HG02623 (cell line): ENCODE data around the gene PTGDR2.

Experiments
- ATAC-seq: cut with Tn5 transposase; IDR thresholded peaks from one replicate; pipeline ENCODE4 v1.9.1; 2021; ENCODE audit warnings: moderate library complexity; ENCODE audit not compliant: unreplicated experiment

PTGDR2 gene

DNA sequence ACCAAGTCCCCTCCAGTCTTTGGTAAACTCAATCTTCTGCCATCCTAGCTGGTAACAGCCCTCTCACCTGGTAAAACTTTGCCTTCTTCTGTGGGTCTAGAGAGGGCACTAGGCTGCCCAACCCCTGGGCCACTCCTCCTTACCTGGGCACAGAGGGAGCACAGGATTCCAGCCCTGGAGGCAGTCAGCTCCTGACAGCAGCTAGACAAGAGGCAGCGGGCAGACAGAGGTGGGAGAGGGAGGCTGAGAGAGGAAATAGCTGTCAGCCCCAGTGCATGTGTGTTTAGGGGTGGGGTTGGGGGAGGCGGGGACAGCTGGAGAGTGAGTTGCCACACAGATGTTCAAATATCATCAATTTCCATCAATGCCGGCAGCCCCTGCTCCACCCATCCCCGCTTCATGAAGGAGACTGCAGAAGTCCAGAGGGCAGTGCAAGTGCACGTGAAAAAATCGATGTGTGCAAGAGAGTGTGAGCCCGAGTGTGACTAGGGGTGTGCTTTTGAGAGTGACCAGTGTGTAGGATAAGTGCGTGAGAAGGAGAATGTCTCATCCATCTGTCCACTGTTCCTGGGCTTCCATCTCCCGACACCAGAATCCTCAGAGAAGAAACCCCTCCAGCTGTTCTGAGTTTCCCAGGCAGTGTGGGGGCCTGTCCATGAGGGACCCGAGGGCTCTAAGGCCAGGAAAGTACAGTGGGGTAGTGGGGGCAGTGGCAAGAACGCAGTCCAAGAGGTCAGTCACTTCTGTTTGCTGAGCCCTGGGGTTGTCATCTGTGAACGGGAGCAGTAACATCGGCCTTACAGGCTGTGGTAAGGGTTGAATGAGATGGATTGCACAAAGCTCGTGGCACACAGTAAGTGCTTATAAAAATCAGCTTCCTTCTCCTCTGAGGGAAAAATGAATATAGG lies at the start of gene PTGDR2:
PTGDR2 (minus strand) TSS at position 225 of the 908 bp plus-strand sequence. CDS start 2,228 bp downstream, outside the sequence.
- no peak for ATAC-seq

DNA sequence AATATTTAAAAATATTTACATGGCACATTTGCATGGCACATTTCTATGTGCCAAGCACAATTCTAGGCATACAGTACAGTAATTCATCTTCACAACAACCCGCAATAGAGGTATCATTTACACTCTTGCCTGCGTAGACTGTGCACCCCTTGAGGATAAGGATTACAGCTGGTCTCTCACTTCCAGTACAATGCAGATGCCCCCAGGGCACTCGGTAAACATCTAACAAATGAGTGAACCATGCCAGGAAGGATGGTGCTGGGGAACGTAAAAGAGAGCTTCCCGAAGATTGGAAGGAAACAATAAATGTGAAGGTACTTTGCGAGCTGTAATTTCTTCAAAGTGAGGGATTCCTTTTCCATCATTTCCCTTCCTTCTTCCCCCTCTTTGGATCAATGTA lies 49.3 kb upstream of the PTGDR2 start:
- no peak for ATAC-seq

DNA sequence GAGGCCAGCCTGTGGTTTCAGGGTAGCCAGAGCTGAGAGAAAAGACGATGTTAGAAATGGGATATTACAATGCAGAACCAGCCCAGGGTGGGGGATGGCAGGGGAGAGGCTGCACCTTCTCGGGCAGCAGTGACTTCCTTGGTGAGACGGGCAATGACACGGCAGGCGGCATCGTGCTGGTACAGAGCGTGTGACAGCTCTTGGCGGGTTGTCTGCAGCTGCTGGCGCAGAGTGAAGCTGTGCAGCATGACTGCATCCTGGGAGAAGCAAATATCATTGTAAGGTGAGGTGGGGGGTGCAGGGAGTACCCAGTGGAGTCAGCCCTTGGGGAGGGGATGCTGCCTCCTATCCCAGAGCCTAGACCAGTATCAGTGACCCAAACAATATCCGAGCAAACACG lies 46.9 kb upstream of the PTGDR2 start:
- ATAC-seq = no peak

DNA sequence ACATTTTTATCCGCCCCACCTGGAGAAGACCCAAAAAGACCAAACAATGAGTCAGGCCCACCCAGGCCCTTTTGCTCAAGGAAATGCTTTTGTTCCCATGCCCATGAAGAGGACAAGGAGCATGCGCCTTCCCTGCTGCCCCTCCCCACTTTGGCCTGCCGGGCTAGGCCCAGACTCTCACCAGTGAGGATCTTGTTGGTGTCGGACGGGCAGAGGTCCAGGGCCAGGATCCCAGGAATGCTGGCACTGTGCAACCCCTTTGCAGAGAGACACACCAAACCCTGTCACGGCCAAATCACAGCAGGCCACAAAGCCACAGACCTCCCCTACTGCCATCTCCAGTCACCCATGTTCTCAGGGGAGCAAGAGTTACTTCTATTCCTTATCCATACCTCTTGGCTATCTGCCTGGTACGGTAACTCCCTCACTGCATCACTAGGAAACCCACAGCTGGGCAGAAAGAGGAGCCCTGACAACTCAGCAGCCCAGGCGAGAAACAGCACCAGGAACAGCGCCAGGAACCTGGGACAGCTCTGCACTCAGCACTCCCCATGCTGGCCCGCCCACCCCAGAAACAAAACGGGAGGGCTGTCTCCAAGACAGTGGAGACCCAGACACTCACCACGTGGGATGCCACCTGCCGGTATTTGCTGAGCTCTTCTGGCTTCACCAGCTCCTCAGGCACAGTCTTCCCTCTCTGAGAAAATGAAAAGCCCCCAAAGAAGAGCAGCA lies 45.1 kb upstream of the PTGDR2 start:
- no peak for ATAC-seq

DNA sequence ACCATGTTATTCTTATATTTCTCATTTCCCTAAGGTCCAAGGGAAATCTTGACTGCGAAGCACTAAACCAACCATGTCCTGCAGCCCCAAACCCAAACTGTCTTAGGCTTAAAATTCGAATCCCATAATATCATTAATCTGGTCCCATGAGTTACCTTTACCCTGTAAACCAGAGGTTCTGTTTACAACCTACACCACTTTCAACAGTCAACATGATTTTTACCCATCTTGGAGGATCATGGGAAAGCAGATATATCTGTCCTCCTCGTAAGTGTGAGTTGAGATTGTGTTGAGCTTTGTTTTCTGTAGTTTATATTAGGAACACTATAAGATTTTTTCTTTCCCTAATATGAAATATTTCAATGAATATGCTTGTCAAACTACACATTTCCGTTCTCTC lies 44.2 kb upstream of the PTGDR2 start:
- ATAC-seq = no peak

DNA sequence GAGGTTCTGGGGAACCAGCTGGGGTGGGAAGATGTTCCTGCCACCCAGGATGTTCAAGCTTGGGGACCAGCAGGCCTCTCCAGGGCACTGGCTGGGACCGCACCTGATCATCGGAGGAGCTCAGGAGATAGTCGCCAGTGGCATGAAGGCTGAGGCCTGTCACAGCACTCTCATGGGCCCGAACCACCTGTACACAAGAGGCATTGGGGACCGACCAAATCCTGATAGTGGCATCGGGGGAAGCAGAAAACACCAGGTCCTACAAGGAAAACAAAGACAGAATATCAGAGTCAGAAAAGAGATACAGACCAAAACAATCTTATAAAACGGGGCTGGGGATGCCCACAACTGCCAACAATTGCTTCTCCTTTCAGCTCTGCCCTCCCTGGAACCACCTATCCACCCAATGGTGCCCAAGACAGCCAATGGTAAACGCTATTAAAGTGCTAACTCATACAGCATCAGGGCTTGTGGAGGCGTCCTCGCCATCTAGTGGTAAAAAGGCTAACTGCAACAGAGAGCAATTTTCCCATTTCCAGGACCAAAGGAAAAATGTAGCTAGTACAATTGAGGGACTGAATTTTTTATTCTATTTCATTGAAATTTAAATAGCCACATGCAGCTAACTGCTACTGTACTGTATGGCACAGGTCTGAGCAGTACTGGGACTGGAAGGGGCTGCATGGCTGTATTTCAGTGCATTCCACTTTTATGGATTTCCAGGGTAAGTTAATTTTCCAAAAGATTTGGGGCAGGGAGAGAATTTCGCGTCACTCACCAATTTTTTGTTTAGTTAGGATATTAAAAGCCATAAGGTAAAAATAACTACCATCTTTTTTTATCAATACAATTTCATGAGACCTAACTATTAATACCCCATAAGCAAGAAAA lies 43.5 kb upstream of the PTGDR2 start:
- no peak for ATAC-seq

DNA sequence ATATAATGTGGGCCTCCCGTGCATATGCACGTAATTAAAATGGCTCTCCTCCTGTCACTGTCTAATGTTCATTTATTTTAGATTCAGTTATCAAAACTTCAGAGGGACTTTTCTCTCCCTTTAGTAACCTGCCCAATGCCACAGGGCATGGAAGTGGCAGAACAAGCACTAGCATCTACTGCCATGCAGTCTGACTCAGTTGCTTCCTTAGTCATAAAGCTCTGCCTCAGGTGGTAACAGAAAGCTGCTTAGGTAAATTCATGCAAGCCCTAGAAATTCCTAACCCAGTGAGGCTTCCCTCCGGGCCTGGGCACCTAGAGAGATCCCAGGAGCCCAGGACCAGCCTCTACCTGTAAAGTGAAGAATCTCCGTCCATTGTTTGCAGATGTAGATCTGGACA lies 41.7 kb upstream of the PTGDR2 start:
- ATAC-seq = no peak

DNA sequence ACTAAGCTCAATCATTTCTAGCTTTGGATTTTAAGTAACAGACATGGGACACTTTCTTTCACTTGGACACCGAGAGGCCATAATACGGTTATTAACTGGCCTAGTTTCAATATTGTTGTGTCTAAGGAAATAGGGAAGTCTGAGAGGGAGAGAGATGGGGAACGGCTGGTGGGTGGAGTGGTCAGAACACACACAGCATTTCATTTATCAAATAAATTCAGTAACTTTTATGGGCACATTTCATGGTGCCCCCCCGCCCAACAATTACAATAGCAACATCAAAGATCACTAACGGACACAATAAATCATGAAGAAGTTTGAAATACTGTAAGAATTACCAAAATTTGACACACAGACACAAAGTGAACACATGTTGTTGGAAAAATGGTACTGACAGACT lies 39.9 kb upstream of the PTGDR2 start:
- ATAC-seq = no peak

DNA sequence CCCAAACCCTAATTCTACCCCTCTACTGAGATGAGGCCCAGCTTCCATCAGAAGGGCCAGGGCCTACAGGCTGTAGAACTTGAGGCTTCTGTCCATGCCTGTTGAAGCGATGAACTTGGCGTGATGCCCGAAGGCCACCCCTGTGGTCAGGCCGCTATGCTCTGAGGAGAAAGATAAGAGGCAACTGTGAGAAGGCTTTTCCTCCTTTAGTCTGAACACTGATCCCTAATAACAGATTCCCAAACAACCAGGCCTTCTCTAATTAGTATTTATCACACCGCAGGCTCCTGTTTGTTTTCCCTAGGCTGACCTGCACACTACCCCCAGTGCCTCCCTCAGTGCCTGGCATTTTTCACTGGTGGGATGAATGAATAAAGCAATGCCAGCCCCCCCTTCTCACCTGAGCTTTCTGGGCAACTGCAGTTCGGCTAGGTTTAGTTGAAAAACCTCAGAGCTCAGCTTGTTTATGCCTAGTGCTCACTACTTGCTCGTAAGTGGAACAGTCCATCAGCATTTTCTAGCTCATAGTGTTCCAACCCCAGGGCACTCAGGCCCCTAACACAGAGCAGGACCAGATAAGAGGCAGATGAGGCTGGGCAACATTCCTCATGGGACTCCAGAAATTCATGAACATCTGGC lies 35.5 kb upstream of the PTGDR2 start:
- no peak for ATAC-seq

DNA sequence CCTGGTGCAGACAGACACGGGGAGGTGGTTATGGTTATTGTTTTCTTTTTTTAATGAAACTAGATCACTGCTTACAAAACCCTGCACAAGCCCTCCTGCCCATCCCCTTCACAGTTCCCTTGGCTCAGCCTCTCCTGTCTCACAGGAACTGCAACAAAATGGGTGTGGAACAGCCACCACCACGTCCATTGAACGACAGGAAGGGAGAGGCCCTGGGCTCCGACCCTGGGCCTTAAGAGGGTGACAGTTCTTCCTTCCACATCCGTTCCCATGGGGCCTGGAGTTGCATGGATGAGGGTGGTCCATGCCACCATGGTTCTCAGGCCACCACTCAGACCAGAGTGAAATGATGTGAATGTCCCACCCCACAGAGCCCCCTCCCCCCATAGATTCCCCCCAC lies 34.9 kb upstream of the PTGDR2 start:
- no peak for ATAC-seq

DNA sequence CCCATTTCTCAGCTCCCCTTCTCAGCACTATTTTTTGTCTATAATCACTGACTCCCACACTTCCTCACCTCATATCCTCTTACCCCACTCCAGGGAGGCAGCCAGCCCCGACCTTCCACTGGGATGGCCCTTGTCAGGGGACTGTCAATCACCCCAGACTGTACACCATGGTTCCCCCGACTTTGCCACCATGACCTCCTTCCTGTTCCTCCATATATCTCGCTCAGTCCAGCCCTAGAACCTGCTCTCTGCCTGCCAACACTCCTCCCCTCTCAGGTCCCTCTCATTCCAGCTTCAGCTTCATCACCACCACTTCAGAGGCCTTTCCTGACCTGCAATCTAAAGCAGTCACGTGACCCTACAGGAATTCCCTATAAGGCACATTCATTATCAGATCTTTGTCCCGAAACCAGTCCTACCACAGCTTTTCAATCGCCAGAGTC lies 34.1 kb upstream of the PTGDR2 start:
- no peak for ATAC-seq

DNA sequence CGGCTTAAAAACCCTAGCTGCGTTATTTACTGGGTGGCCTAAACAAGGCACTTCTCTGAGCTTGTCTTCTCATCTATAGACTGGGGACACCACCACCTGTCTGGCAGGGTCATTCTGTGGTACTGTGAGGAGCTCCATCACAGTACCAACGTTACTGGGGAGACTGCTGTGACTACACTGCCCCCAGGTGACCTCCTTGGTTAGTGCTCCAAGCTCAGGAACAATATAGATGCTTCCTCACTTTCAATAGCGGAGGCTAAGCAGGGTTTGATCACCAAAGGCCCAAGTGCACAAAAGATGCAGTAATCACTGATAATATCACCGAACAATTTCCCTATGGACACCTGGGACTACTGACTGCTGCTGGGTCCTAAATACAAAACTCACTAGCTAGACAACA lies 31.8 kb upstream of the PTGDR2 start:
- ATAC-seq = no peak

DNA sequence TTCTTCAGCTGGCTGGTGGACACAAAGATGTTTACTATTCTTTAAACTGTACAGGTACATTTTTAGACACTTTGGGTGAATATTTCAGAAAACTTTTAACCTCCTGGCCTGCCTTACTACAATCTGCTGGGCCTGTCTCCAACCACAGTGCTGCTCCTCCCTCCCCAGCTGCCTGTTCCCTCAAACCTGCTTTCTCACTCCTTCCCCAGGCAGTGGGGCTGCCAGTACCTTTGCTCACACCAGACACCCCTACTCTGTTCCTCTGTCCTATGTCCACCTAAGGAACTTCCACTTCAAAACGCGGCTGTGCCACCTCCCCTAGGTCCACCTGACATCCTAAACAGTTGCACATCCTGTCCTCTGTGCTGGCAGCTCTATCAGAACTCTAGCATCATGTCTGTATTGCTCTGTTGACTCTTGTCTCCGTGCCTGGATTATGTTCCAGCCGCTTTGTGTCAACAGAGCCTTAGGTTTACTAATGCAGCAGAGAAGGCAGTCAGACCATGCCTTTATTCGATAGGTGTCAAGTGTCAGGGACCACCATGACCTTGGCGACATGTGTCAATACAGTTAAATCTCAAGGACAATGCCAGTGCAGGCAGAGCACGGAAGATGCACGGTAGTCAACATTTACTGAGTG lies 25.0 kb upstream of the PTGDR2 start:
- ATAC-seq = no peak

DNA sequence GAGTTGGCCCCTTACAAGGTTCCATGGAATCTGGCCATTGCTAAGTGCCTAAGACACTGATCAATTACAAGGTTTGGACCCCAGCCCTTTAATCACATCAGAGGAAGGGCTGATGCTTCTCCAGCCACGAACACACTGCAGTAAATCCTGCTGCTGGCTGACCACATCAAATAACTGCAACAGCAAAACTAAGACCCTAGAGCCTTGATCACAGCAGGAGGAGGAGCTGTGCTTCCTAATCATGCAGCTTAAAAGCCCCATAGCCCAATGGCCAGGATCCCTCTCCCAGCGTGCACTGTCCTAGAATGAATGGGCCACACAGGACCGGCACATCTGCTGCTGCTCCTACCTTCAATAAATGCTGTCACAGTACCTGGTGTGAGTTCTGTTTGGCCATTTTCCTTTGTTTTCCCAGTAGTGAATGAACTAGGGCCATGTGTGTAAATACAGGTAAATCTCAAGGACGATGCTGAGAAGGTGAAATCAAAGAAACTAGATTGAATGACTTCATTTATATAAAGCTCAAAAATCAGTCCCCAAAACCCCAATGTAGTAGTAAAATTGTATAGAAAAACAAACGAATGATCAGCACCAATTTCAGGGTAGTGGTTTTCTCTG lies 24.3 kb upstream of the PTGDR2 start:
- ATAC-seq = no peak

DNA sequence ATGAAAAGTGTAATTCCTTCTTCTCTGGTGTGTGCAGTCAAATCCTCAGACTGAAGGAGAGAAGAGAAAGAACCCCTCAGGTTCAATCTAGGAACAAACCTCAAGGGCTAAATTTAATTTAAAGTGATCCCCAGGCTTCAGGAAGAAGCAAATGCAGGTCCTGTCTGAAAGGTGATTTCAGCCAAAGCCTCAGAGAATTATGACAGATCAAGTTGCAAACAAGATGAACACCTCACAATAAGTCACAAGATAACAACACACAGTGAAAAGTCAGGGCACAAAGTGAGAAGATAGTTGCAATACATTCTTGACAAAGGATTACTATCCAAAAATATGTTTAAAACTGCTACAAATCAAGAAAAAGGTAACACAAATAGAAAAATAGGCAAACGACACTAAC lies 23.4 kb upstream of the PTGDR2 start:
- no peak for ATAC-seq

DNA sequence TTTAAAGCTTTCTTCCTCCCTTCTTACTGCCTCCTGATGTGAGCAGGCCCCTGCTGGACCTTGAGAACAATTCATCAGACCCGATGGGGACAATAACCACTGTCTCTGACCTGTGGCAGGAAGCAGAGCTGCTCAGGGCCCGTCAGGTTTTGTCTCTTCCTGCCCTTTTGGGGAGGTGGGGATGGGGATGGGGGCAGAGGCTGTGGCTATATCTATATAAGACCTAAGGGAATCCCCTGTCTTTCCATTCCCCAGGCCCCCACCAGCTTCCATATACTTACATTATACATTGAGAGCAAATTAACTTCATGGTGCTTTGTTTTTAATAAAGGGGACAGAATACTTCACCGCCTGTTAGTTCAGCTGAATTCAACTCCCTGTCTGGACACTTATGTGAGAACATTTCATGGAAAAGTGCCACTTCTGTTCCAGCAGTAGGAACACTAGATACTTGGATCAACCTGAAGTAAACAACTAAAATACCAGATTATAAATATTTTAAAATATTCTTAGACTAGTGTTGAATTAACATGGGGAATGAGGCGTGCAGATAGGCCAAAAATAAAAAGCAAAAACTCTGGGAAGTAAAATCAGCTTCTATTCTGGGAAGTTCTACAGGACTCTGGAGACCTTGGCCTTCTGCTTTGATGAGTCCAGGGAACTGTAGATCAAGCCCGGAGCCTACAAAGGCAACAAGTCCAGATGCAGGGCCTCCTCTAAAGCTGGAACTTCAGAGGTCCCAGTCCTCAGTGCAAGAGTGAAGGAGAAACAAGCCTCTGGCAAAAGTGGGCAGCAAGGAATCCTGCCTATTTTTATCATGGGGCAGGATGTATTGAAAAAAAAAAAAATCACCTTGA lies 22.7 kb upstream of the PTGDR2 start:
- ATAC-seq = no peak

DNA sequence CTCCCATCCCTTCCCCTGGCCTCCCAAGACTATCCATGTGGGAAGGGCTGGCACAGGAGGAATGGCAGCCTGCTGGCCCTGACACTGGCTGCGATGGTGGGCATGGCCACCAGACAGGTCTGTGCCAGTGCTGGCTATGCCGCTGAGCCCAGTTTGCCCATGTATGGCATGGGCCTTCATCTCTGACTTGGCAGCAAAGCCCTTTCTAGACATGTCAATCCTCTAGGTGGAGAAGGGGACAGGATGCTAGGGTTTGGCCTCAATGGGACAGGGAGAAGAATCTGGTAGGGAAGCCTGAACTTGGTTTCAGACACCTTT lies 20.4 kb upstream of the PTGDR2 start:
- no peak for ATAC-seq

DNA sequence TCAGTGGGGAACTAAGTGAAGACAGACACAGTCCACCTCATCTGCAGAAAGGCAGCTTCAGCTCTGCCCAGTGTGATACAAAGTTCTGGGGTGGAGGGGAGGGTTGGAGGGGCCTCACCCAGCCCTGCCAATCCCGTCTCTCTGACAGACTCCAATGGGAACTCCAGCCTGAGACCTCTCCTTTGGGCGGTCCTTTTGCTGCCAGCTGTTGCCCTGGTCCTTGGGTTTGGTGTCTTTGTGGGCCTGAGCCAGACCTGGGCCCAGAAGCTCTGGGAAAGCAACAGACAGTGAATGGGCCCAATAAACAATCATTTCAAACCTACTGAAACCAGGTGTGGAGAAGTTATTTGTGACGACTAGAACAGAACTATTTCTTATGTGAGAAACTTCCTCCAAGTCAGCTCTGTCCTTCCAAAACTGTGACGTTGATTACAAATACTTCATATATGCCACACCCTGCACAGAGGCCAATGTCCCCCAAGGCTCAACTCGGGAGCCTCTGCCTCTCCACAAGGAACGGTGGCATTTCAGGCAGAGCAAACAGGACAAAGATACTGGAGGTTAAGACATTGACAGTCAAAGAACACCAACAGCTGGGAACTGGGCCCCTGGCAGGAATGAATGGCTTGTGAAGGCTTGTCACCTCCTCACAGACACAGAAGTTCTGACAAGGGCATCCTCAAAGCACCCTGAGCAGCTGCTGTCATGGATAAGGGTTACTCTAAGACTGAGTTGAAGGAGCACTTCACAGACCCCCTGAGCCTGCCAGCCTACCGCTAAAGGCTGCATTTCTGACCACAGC lies 19.8 kb upstream of the PTGDR2 start:
- no peak for ATAC-seq
